HG03097 (cell line): ENCODE measurements around the gene TIMM22.
"Not testable (repeated sequence)": the region's sequence is repeated elsewhere in the genome, so short reads cannot be mapped to it uniquely, and the experiment has no call there.

ENCODE experiments used
- ATAC-seq: cut with Tn5 transposase; IDR thresholded peaks from one replicate; pipeline ENCODE4 v1.9.1; 2021; ENCODE audit not compliant: unreplicated experiment, low FRiP score

TIMM22 gene

DNA sequence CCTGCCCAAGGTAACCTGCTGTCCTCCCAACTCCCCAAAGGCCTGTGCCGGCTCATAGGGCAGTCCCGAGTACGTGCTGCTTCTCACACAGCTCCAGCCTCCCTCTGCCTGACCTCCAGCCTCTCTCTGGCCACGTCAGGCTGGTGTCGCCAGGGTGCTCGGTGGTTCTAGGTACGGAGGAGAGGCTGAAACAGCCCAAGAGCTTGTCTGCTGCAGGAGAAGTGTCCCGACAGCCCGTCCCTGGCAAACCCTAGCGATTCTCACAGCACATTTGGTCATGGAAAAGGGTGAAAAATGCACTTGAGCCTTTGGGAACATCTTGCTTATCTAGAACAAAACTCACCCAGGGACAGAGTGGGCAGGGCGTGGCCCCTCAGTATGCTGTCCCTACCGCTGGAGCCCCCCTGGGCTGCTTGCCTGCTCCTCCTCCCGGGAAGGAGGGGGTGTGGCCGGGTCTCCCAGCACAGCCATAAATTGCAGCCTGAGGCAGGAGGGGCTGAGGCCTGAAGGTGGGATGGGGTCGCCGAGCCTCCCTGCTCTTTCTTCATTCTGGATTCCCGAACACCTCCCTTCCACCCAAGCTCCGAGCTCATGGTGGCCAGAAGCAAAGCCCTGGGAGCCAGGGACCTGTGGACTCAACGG is 40.4 kb downstream of the TIMM22 start:
- ATAC-seq: no peak

DNA sequence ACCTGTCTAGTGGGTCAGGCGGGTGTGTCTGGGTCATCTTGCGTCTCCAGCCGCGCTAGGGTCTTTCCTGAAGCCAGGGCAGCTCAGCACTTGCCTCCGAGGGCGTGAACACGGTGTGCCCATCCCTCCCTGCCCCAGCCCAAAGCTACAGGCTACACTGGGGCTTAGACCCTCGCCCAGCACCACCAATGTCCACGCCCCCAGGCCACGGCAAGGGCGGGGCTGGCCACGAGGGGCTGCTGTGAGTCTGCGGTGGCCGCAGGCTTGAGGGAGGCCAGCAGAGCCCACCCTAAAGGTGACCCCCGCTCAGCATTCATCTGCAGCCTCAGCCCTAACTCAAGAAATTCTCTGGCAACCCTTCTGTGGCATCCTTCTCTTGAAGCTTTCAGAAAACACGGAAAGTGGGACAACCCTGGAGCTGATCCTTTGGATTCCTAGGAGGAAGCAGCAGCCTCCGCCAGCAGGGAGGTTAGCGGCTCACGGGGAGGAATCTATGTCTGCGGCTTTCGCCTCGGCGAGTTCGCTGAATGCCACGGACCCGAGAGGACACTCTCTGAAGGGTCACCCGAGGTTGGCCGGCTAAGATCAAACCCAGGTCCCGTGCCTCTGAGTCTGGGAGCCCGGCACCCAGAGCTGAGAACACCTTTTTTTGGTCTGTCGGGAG is 41.7 kb downstream of the TIMM22 start:
- ATAC-seq: no peak

DNA sequence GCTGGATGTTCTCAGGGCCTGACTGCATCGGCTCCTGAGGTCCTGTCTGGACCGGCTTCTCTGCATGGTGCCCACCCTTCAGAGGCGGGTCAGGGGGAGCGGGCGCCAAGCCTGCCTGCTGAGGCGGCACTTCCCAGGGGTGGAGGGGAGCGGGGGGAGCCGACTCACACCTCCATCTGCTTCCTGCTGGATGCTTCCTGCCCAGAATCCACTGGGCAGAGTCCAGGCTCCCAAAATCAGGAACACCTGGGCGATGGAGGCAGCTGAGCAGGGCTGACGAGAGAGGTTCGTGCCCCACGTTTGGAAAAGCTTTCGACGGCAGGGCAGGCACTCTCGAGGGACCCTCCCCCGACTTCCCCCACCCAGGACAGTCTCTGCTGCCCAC is 42.2 kb downstream of the TIMM22 start:
- no peak for ATAC-seq

DNA sequence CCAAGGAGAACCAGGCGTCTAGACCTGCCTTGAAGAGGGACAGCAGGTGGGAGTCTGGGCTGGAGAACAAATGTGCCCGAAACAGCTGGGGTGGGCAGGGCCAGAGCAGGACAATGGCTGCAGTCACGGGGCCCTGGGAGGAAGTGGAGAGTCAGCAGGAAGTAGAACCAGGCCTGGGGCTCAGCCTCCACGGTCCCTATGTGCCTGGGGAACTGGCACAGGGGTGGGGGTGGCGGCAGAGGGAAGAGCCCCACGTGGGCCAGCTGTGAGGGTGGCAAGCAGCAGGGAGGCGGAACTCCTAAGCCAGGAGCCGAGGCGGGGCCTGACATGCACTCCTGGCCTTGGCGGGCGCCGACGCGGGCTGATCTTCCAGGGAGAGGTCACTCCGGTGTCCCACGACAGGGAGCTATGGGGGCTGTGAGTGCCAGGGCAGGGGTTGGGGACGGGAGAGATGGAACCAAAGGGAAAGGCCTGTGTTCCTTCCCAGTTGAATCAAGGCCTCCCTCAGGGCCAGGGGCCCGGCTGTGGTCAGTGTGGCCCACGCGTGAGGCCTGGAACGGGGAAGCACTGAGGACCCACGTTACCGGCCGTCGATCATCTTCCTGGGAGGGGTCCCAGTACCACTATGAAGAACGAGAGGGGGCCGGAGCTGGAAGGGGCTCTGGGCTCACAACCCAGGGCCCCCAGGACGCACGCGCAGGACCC is 42.7 kb downstream of the TIMM22 start:
- ATAC-seq: no peak

GRCh38 chr17:1040216-1040600 is 43.3 kb downstream of the TIMM22 start:
- no peak for ATAC-seq

DNA sequence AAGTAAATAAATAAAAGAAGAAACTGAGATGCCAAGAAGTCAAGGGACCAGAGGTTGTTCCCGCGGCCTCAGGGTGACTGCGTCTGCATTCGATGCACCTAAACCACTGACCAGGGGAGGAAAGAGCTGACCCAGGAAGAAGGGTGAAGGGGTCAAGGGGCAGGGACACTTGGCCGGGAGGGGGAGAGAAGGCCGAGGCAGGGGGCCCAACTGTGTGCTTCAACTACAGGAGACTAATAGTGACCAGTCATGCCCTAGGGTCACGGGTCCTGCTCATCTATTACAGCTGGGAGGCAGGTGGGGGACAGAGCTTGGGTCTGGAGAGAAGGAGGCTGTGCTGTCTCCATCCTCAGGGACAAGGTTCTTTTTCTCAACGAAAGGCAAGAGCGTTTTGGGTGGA is 44.8 kb downstream of the TIMM22 start:
- no peak for ATAC-seq

- ATAC-seq: no peak
These were observed 45.6 kb downstream of the TIMM22 start for GRCh38 chr17:1042486-1042885.

- ATAC-seq: no peak
These were observed 46.8 kb downstream of the TIMM22 start for GRCh38 chr17:1043601-1044251.

DNA sequence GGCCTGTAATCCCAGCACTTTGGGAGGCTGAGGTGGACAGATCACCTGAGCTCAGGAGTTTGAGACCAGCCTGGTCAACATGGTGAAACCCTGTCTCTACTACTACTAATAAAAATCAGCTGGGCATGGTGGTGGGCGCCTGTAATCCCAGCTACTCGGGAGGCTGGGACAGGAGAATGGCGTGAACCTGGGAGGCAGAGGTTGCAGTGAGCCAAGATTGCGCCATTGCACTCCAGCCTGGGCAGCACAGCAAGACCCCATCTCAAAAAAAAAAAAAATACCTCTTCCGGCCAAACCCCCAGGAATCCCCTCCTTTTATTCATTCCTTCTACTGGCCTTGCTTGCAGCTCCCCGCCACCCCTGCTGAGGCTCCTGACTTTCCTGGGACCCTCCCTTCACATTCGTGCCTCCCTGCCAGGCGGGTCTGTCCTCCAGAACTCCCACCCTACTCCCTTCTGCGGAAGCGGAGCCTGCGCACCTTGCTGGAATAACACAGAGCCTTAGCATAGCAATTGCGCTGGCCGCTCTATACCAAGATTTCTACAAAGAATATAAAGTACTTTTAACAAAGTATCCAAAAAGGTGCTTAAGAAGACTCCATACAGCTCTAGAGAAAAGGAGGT is 47.6 kb downstream of the TIMM22 start:
- not testable (repeated sequence) for ATAC-seq

GRCh38 chr17:1045456-1045855 is 48.5 kb downstream of the TIMM22 start:
- ATAC-seq: no peak

DNA sequence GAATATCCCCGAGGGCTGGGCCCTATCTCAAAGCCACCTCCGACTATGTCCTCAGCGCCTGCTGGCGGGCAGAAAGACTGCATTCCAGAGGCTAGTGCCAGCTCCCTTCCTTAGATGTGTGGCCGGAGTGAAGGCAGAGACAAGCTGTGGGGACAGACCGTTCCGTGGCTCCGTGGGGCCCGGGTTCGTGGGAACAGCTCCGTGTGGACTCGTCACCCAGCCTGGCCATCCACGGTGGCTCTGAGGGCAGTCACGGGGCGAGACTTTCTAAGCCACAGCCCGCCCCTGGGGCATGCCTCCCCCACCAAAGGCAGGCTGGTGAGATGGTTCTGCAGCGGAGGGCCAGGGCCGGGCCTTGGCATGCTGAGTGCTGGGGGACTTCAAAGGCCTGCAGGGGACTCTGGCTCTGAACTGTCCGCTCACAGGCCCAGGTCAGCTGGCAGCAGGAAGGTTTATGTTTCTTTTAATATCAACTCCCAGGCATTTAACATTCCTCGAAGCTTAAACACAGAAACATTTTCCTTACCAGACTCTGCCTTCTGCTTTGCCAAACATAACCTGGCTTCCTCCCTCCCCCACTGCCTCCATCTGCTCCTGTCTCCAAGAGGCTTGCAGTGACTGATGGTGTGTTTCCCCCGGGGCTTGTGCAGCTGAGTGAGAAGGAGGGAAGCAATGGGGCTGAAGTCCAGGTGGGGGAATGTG is 50.4 kb downstream of the TIMM22 start:
- ATAC-seq: no peak

GRCh38 chr17:1047879-1048470 is 51.0 kb downstream of the TIMM22 start:
- ATAC-seq: no peak

- not testable (repeated sequence) for ATAC-seq
These were observed 51.7 kb downstream of the TIMM22 start for GRCh38 chr17:1048516-1049115.

DNA sequence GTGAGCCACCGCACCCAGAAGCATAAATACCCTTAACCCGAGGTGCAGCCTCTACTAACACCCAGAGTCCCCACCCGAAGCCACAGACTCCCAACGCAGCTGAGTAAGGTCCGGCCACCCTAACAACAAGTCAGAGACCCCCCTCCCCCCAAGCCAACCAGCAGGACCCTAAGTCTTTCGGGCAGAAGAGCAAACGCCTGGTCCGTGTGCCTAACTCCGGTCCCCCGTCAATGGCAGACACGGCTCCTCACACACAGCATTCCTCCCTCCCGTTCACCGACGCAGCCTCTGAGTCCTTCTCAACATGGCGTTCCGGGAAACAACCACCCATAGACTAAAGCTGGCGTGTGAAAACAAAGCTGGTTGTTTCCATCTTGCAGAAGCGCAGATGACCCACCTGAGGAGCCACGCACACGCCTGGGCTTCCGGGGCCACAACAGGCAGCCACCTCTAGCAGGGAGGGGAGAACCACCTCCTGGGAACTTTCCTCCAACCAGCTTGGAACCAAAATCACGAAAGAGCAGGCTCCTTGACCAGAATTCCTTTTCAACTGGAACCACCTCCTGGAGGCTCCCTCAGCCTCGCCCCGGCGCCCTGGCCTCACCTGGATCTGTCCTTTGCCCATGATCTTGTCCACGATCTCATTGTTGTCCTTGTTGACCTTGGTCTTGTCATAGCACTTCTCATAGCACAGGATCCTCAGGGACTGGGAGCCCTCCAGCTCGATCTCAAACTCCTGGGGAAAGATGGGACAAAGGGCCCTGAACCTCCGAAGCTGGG is 52.7 kb downstream of the TIMM22 start:
- no peak for ATAC-seq

DNA sequence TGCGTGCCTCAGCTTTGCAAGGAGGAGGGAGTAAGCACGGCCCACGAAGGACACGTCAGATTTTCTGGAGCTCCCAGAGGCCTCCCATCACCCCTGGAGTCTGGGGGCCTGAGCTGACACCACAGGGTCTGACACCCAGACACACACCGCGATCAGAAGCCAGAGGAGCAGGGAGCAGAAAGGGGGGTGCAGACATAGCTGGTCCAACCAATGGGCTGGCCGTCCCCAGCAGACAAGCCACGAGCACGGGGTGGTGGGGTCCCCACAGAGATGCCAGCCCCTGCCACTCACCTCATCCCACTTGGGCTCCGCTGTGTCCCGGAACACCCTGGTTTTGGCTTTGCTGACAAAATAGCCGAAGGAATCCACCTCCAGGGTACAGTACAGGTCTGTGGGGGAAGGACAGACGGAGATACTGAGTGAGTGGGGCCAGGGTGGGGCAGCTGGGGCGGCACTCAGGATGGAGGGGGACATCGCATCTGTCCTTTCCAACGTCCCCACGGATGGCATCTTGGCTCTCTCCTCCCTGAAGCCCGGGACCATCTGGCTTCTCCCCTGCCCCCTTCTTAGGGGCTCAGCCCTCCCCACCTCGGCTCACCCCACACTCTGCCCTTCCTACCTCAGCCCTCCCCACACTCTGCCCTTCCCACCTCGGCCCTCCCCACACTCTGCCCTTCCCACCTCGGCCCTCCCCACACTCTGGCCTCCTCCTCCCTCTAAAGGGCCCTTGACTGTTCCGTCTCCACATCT is 53.5 kb downstream of the TIMM22 start:
- no peak for ATAC-seq

- ATAC-seq: no peak
These were observed 54.3 kb downstream of the TIMM22 start for GRCh38 chr17:1050996-1051925.
